Globus pallidus (tissue), 1 donor: ENCODE measurements around the gene OOSP3.
"Not testable (repeated sequence)": the region's sequence is repeated elsewhere in the genome, so short reads cannot be mapped to it uniquely, and the experiment has no call there.

Experiments
- DNase-seq: peaks from one replicate; pipeline ENCODE4 v3.0.0-alpha.2; 2015; ENCODE audit warnings: low spot score

The OOSP3 gene

DNA sequence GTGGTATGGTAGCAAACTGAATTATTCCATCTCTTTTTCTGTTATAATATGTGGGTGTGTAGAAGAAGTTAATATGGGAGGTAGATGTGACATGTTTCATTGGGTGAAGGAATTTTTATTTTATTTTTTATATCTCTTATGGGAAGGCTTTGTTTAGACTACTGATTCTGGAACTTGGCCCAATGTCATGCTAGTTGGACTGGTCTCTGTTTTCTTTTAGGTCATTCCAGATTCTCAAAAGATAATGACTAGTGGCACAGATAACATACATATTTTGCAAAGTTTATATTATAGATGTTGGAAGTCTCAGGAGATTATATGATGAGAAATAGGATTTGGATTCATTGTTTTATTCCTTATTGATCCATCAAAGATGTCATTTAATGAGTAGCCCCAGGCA lies 1.3 kb upstream of the OOSP3 start:
- DNase-seq, result no peak

DNA sequence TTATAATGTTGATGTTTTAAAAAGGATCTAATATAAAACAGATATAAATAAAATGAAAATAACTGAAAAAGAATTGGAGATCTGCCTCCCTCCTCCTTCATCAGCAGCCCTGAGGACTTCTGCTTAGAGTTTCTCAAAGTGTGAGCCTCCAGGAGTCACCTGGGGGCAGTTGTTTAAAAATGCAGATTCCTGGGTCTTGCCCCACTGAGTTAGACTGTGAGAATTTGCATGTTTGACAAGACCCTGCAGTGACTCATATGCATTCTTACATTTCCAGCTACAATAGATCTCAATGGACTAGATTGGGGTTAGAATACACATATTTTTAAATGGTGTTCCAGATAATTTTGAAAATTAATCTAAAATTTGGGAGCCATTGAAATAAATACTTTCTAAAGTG lies 798 bp upstream of the OOSP3 start:
- no peak for DNase-seq

DNA sequence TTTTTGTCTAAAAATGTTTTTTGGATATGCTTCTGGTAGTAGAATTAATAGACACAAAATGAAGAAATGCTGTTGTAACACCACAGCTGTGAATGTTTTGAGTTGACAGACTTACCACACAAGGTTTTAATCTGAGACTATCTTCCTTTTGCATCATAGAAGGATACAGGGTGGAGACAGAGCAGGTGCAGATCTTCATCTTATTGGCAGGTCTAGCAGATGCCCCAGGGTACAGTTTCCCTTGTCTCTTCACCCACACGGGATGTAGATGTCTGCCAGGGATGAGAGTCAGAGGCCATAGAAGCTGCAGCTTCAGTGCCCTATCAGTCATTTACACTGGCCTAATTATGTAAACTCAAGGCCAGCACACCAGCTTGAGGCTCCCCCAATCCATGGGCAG lies 985 bp downstream of the OOSP3 start:
- no peak for DNase-seq

DNA sequence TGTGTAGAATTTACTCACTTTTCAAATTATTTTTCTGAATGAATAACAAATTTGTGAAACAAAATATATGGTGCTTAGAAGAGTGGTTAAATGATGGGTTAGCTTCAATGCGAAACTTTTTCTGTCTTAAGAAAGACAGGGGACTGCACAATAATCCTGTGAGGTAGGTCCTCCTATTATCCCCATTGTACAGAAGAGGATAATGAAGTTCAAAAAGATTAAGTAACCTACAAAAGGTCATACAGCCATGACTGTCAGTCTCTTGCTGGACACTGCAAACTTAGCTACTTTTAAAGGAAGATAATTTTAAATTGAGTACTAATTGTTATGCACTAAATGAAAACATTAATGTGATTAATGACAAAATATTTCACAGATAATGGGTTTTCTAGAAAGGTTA lies 5.0 kb downstream of the OOSP3 start:
- DNase-seq, result no peak

DNA sequence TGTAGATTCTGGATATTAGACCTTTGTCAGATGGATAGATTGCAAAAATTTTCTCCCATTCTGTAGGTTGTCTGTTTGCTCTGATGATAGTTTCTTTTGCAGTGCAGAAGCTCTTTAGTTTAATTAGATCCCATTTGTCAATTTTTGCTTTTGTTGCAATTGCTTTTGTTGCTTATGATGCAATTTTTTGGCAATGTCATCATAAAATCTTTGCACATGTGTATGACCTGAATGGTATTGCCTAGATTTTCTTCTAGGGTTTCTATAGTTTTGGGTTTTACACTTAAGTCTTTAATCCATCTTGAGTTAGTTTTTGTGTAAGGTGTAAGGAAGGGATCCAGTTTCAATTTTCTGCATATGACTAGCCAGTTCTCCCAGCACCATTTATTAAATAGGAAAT lies 8.6 kb downstream of the OOSP3 start:
- not testable (repeated sequence) for DNase-seq

DNA sequence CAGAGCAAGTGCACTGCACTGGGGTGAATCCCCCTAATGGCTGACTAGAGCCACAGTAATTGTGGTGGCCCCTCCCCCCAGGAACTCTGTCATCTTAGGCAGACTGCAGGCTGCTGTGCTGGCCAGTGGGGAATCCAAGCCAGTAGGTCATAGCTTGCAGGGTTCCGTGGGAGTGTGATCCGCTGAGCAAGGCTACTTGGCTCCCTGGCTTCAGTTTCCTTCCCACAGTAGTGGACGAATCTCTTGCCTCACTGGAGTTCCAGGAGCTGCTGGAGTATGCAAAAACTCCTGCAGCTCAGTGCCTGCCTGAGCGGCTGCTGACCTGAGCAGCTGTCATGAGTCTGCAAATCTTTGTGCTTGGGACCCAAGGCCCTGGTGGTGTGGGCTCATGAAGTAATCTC lies 13.2 kb downstream of the OOSP3 start:
- no peak for DNase-seq

DNA sequence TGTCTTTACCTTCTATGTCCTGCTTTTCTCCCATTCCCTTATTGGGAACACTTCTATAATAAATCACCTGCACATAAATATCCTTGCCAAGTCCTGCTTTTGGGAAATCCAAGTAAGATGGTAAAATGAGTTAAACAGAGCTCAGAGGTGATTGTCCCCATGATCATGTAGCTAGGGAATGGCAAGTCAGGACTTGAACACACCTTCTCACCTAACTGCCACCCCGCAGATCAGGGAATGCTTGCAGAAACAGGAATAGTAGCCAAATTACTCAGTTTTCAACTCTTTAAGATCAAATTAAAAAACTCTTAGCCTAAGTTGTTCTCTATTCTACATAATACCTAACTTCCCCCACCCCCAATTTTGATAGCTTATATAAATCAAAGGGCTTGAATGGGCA lies 16.0 kb downstream of the OOSP3 start:
- no peak for DNase-seq

DNA sequence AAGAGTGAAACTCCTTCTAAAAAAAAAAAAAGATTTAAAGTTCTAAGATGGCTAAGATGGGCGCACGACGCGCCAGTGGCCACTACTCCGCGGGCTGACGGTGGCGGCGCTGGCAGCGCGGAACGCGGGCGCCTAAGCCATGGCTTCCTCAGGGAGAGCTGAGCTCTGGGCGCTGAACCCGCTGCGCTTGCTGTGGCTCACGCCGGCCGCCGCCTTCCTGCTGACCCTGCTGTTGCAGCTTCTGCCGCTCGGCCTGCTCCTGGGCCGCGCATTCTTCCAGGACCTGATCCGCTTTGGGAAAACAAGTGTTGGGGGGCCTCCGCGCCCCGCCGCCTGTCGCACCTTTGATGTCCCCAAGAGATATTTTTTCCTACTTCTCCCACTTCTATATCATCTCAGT lies 19.5 kb downstream of the OOSP3 start:
- DNase-seq, result no peak

DNA sequence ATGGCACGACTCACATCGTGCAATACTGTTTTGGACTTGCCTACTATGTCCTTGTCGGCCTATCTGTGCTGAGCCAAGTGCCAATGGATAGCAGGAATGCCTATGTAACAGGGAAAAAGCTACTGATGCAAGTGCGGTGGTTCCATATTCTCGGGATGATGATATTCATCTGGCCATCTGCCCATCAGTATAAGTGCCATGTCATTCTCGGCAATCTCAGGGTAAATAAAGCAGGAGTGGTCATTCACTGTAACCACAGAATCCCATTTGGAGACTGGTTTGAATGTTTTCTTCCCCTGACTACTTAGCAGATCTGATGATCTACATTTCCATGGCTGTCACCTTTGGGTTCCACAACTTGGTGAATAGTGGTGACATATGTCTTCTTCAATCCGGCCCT lies 20.1 kb downstream of the OOSP3 start:
- DNase-seq, result no peak

DNA sequence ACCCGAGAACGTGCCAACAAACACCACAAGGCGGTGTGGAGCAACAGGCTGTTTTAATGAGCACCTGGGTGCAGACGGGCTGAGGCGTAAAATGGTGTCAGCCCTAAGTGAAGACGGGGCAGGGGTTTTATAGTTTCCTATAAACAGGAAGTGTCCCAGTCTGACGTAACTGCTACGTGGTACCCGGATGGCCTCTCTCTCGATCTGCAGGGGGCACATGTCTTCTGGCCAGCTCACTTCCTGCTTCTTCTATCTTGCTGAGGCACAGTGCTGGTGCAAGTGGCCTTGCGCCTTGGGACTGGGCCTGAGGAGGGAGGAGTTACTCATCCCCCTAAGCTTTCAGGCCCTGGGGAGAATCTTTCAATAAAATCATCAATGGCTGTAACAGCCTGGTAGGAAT lies 20.9 kb downstream of the OOSP3 start:
- DNase-seq, result no peak

DNA sequence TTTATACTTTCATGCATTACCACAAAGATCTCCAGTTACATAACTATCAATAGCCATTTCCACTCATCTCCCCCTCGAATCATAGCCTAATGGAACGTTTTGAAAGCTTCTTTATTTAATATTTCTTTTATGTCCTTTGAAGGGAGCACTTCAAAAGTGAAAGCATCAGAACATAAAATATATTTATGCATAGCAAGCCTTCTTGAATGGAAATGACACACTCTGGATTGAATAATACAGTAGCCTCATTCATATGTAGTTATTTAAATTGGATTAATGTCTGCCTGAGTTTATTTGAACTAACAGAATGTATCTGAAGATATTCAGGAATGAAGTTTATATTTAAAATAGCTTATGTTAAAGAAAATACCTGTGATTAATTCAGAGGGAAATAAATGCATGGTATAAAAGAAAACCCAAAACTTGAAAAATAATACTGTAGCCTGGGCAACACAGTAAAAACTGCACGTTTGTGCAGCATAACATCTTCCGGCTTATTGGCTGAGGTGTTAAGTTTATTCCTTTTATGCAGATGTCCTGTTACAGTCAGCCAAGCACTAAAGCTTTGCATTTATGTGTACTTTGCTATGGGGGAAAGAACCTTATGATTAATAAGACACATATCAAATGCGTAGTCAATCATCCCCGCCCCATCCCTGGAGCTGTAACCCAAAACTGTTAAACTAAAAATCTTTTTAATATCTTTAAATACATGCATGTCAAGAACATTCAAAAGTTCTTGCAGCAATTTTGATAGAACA lies 22.0 kb downstream of the OOSP3 start:
- DNase-seq, result no peak

DNA sequence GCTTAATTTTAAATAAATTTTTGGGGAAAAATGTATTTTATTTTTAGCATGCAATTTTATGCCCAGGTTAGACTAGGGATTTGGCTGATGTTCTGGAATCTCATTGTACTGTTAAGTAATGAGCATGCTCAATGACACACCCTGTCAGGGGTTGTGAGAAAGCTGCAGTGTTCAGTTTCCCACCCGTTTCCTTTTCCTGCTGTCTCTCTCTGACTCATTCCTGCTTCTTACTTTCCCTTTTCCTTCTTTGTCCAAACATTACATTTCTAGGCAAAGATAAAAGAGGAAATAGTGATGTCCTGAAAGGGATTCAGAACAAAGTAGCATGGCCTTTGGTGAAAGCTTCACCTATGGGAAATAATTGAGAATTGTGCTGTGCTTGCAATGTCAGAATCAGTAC lies 22.7 kb downstream of the OOSP3 start:
- no peak for DNase-seq

DNA sequence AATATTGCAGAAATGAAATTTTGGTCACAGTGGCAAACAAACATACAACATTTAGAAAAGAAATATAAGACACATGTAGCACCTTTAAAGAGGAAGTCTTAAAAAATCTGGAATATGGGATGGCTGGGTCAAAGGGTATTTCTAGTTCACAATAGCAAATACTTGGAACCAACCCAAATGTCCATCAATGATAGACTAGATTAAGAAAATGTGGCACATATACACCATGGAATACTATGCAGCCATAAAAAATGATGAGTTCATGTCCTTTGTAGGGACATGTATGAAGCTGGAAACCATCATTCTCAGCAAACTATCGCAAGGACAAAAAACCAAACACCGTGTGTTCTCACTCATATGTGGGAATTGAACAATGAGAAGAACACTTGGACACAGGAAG lies 25.0 kb downstream of the OOSP3 start:
- not testable (repeated sequence) for DNase-seq

DNA sequence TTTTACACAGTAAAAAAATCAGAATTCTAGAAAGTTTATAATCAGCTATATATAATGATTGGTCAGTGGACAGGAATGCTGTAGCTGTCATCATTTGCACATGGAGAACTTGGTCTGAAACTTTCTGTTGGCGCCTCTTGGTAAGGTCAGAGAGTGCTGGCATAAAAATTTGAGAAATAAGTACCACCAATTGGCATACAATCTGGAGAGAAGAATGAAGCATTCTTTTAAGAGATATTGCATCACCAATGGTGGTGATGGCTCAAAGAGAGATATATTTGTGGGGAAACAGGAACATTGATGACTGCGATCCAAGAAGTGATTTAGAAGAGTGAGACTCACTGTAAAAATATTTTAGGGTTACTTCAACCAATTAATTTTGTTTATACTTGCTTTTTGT lies 39.9 kb downstream of the OOSP3 start:
- DNase-seq, result no peak

DNA sequence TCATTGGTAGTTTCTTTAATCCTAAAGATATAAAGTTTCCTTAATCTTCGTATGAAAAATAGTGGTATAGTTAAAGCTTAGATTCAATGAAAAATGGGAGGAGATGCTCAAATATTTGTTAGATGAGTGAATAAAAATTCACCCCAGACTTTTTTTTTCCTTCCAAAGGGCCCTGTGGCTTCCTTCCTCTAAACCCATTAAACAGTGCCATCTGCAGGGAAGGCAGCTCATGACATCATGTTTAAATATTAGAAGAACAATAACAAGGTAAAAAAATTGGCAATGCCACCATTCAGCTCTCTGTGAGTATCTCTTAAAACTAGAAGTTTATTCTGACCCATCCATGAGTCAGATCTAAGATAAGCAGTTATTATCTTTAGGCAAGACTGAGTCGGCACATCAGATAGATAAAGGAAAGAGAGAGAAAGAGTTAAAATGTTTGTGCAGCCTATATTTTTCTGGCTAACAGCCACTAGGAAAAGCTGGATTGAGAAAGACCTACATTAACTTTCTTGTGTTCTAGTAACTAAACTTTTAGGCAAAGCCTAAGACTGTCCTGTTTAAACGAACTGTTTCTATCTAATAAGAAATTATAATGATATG lies 40.5 kb downstream of the OOSP3 start:
- peak; percentile 1 for DNase-seq

DNA sequence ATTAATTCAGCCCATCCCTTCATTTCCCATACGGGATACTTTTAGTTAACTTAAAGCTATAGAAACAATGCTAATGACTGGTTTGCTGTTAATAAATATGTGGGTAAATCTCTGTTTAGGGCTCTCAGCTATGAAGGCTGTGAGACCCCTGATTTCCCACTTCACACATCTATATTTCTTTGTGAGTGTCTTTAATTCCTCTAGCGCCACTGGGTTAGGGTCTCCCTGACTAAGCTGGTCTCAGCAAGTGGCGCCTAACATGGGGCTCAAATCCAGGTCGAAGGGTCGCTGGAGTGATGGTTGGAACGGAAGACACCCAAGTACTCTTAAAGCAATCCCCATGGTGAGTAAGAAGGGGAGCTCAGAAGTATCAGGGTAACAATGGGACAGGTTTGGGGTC lies 45.2 kb downstream of the OOSP3 start:
- no peak for DNase-seq

DNA sequence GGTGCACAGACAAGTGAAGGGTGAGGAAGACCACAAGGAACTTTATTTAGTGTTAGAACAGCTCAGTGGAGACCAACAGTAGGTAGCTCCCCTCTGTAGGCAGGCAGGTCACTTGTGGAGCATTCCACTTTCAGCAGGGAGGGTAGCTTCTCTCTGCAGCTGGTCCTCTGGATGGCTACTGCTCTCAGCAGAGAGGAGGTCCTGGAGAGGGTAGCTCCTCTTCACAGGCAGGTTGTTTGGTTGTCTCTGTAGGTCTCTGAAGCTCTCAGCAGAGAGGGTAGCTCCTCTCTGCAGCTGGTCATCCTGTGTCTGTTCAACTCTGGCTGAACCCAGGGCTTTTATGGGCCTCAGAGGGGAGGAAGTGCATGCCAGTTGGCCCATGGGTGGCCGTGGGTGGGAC lies 53.1 kb downstream of the OOSP3 start:
- DNase-seq, result no peak

DNA sequence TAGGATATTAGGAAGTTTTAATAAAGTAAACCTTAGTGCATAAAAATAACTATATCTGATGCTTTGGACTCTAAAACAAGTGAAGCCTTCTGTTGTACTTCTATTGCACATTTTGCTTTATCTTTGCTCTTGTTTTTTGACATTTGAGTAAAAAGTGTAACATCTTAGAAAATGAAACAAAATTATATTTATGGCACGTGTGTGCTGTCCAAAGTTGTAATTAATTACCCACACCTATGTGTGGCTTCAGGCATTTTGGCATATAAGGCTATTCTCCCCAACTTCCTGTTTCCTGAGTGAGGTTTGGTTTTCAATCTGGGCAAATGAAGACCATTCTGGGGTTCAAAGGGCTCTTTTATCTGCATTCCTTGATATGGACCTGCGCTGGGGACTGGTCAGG lies 59.5 kb downstream of the OOSP3 start, which contains the start of gene OOSP1:
TSS of gene OOSP1 (plus strand) at position 301 of the 400 bp plus-strand sequence. CDS start at position 324, 23 bp downstream.
- no peak for DNase-seq

DNA sequence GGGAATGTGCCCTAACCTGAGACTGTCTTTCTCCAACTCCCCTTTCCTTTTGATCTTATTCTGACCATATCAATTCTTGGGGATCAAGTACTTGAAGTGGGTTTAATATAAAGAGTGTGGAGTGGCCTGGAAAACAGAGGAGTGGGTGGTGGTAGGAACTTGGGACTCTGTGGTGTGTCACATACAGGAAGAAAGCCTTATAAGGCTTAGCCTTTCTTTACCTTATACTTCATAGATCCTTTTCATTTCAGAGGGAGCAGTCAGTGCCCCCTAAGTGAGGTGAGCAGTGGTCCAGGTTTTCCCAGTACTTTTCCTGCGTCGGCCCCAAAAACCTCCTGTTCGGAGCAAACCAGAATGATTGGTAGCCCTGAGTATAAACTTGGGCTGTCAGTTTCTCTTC lies 60.1 kb downstream of the OOSP3 start:
- DNase-seq, result no peak

DNA sequence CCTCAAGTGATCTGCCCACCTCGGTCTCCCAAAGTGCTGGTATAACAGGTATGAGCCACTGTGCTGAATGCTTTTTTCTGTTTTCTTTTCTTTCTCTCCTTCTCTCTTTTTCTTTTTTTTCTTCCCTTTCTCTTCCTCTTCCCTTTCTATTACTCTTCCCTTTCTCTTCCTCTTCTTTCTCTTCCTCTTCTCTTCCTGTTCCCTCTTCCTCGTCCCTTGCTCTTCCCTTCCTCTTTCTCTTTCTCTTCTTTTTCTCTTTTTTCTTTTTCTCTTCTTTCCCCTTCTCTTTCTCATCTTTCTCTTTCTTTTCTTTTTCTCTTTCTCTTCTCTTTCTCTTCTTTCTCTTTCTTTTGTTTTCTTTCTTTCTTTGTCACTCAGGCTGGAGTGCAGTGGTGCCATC lies 60.9 kb downstream of the OOSP3 start:
- no peak for DNase-seq

DNA sequence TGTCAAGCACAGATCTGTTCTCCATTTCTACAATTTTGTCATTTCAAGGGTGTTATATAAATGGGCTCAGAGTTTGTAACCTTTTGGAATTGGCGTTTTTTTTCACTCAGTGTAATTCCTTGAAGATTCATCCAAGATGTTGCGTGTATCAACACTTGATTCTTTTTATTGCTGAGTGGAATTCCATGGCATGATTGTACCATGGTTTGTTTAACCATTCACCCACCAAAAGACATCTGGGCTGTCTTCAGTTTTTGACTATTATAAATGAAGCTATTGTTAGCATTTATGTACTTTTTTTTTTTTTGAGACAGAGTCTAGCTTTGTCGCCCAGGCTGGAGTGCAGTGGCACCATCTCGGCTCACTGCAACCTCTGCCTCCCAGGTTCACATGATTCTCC lies 62.5 kb downstream of the OOSP3 start:
- DNase-seq, result no peak

DNA sequence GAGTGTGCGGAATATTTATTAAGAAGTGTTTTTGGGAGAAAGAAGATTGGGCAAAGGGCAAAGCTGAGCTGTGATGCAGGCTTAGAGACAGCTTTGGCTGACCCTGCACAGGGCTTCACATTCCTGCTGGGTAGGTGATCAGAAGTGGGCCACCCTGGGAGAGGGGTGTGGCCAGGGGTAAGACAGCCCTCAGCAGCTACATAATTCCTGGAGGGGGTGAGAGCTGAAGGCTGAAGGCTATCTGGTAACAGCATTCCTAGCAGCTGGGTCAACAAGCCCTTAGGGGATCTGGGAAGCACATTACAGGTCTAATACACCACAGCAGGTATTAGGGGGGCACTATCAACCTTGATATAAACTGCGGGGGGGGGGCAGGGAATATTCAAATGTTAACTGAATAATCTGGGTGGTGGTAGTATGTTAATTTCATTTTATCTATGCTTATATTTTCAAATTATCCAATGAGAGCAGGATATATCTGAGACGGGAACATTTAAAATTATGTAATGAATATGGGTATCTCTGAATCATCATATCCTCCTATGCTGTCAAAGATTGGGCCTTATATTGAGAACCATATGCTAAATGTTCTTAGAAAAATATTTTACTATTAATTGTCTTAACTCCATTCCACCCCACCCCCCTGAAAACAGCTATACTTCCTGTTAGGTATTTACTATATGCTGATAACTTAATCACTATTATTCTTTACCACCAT lies 65.6 kb downstream of the OOSP3 start:
- no peak for DNase-seq

DNA sequence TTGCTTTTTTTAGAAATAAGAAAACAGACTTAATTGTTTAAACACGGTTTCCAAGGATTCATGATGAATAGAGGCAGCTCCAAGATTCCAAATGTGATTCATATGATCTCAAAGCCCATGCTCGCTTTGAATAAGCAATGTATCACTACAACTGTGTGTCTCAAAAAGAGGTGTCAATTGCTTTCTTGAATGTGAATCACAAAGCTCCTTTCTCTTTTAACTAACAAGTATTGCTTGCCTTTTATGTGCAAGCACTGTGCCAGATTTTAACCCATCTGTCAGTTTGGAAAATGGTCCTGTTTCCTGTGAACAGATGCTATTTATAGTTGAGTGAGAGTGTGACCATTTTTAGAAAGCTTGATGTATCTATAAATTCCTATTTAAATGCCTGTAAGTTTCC lies 66.1 kb downstream of the OOSP3 start:
- DNase-seq, result no peak
